ENCODE measurements around the gene ZDHHC4. TPM values are rescaled to one million over a fixed set of nuclear protein-coding genes. Genes with fewer than 3 reads are reported as not detected.
A peak's percentile ranks its signal among the peaks of the same experiment; 100 is the strongest.

ZDHHC4 gene
- total and polyA plus RNA-seq, 2 of the 13 experiments (the other 11 are each of a cell fraction or from before 2014, with no cell fraction given): 83.2 to 188 TPM

DNA sequence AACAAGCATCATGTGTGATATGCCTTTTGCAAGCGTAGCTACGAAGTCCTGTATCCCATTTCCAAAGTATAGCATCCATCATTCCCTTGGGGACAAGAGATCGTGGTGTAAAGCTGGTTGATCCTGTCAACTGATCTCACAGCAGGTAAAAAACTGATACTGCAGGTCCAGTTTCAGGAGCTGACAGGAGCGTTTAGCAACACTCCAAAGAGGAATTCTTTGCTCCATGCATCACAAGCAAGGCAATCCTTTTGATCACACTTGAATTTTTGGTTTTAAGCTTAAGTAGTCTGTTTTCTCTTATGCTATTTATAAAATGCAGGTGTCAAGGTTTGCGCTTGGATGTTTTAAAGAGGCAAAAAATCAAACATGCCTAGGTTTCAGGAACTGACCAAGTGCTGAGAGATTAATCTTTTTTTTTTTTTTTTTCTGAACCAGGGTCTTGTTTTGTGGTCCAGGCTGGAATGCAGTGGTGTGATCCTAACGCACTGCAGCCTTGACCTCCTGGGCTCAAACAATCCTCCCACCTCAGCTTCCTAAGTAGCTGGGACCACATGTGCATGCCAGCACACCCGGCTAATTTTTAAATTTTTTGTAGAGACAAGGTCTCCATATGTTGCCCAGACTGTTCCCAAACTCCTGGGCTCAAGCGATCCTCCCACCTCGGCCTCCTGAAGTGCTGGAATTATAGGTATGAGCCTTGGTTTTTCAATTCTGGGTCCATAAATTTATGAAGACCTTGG lies 1.8 kb upstream of the ZDHHC4 start (continued):
- TF ChIP-seq ZNF614 (CRISPR knock-in tag; IDR thresholded peaks at IDR 0.05; ENCODE audit: borderline replicate concordance): no peak
- no peak for TF ChIP-seq ZNF296 (CRISPR knock-in tag; conservative IDR thresholded peaks at IDR 0.05)
- peak; percentile 46; the same call in 1 of the 2 replicates for TF ChIP-seq ISL2 (CRISPR knock-in tag; IDR thresholded peaks at IDR 0.05)
- TF ChIP-seq KLF12 (CRISPR knock-in tag; IDR thresholded peaks at IDR 0.05; ENCODE audit: borderline replicate concordance): no peak
- no peak for TF ChIP-seq ZNF124 (CRISPR knock-in tag; IDR thresholded peaks at IDR 0.05)
- no peak for TF ChIP-seq PATZ1 (CRISPR knock-in tag; IDR thresholded peaks at IDR 0.05)
- no peak; the same call in 1 of the 2 replicates for TF ChIP-seq ZNF556 (CRISPR knock-in tag; IDR thresholded peaks at IDR 0.05; ENCODE audit: borderline replicate concordance)
- peak; percentile 64 to 78; a peak in 3 of 4 replicates for TF ChIP-seq NR2F1 (CRISPR knock-in tag; IDR thresholded peaks at IDR 0.05)
- TF ChIP-seq, protein P1, sequence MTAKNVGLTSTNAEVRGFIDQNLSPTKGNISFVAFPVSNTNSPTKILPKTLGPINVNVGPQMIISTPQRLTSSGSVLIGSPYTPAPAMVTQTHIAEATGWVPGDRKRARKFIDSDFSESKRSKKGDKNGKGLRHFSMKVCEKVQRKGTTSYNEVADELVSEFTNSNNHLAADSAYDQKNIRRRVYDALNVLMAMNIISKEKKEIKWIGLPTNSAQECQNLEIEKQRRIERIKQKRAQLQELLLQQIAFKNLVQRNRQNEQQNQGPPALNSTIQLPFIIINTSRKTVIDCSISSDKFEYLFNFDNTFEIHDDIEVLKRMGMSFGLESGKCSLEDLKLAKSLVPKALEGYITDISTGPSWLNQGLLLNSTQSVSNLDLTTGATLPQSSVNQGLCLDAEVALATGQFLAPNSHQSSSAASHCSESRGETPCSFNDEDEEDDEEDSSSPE (CRISPR knock-in tag; IDR thresholded peaks at IDR 0.05): no peak
- TF ChIP-seq BRF2 (CRISPR knock-in tag; IDR thresholded peaks at IDR 0.05): no peak
- TF ChIP-seq NCOA2 (CRISPR knock-in tag; IDR thresholded peaks at IDR 0.05): peak; percentile 77; the same call in 1 of the 2 replicates
- no peak for TF ChIP-seq RBM39 (IDR thresholded peaks at IDR 0.05; ENCODE audit: low read depth, low read length, poor library complexity, severe bottlenecking)
- no peak for TF ChIP-seq TARDBP (CRISPR knock-in tag; IDR thresholded peaks at IDR 0.05)
- no peak for TF ChIP-seq PRDM15 (CRISPR knock-in tag; IDR thresholded peaks at IDR 0.05)
- no peak for TF ChIP-seq SRSF9 (IDR thresholded peaks at IDR 0.05; ENCODE audit: borderline replicate concordance, insufficient read depth, low read depth, low read length, poor library complexity, severe bottlenecking)
